ENCODE measurements around the gene ZCWPW1. TPM values are rescaled to one million over a fixed set of nuclear protein-coding genes. Genes with fewer than 3 reads are reported as not detected.

The ZCWPW1 gene
- total and polyA plus RNA-seq, 2 experiments from 2014 or later = 0.59 to 2.7 TPM

DNA sequence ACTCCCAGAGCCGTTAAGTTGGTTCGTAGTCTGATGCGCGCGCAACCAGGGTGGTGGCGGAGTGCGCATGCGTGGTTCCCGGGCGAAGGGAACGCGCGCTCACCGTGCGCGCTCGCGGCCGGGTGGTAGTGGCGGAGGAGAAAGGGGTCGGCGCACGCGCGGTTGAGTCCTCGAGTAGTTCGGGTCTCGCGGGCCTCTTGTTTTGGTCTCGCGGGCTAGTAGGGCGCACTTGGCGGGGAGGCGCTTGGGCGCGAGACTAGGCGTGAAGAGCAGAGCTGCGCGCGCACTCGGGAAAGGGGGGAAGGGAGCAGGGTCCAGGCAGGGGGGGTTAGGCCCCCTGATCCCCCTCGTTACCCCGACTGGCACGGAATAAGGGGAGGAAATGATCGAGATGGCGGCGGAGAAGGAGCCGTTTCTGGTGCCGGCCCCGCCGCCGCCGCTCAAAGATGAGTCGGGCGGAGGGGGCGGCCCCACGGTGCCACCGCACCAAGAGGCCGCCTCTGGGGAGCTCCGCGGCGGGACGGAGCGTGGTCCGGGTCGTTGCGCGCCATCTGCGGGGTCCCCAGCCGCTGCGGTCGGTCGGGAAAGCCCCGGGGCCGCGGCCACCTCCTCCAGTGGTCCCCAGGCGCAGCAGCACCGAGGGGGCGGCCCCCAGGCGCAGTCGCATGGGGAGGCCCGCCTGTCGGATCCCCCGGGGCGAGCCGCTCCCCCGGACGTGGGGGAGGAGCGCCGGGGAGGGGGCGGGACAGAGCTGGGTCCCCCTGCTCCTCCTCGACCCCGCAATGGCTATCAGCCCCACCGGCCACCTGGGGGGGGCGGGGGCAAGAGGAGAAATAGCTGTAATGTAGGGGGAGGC, 1.4 kb upstream of the ZCWPW1 start, which contains the start of gene MEPCE:
Gene MEPCE, plus strand, starts transcription at position 195 of the 856 bp plus-strand sequence. Its CDS starts 188 bp downstream, at position 383.
- peak within 1 kb of the TSS; percentile 99 for H3K27ac Mint-ChIP-seq
- peaks cover 20% of the 10 kb centered on the region for H3K9me3 Mint-ChIP-seq
- peaks cover 36% of the 10 kb centered on the region for H3K27me3 Mint-ChIP-seq (ENCODE audit: insufficient read depth, low read depth, poor library complexity)
- no peak within 1 kb of the TSS for H2AFZ ChIP-seq
- H3K27me3 ChIP-seq (ENCODE audit: insufficient read depth) = peaks cover 9% of the 10 kb centered on the region
- H3K4me2 ChIP-seq = peak within 1 kb of the TSS; percentile 79
- peaks cover 9% of the 10 kb centered on the region; the same call in 1 of the 2 replicates for H3K36me3 ChIP-seq (ENCODE audit: insufficient read depth)
- peaks cover 2% of the 10 kb centered on the region; the same call in 1 of the 2 replicates for H4K20me1 ChIP-seq (replicated peaks; ENCODE audit: insufficient read depth)
- peak; percentile 46 for ATAC-seq
- H3K4me1 Mint-ChIP-seq = peaks cover 43% of the 10 kb centered on the region
- H3F3A ChIP-seq (replicated peaks; ENCODE audit: low read depth) = peaks cover 30% of the 10 kb centered on the region; the same call in 1 of the 2 replicates
- H3K9me2 ChIP-seq (ENCODE audit: insufficient read depth) = 0 out of 2 replicates have a peak, but pooled peaks cover 3% of the 10 kb centered on the region
- H3K4me3 ChIP-seq = peak within 1 kb of the TSS; percentile 67
- DNase-seq (ENCODE audit: low spot score) = peak; percentile 95
- H3K4me3 Mint-ChIP-seq = peak within 1 kb of the TSS; percentile 93
- H3K36me3 Mint-ChIP-seq (ENCODE audit: low read depth) = peaks cover 53% of the 10 kb centered on the region
- H3K4me1 ChIP-seq (ENCODE audit: insufficient read depth) = peaks cover 26% of the 10 kb centered on the region; the same call in 1 of the 2 replicates
- TF ChIP-seq JUNB (IDR thresholded peaks at IDR 0.05; ENCODE audit: unreplicated experiment) (no peak), NANOG (IDR thresholded peaks at IDR 0.05; ENCODE audit: borderline replicate concordance) (no peak), STAT1 (IDR thresholded peaks at IDR 0.05; ENCODE audit: unreplicated experiment) (no peak)
- H3K27ac ChIP-seq (ENCODE audit: low read depth) = peak within 1 kb of the TSS; percentile 99
- H3K79me2 ChIP-seq (replicated peaks; ENCODE audit: insufficient read depth) = peaks cover 38% of the 10 kb centered on the region

DNA sequence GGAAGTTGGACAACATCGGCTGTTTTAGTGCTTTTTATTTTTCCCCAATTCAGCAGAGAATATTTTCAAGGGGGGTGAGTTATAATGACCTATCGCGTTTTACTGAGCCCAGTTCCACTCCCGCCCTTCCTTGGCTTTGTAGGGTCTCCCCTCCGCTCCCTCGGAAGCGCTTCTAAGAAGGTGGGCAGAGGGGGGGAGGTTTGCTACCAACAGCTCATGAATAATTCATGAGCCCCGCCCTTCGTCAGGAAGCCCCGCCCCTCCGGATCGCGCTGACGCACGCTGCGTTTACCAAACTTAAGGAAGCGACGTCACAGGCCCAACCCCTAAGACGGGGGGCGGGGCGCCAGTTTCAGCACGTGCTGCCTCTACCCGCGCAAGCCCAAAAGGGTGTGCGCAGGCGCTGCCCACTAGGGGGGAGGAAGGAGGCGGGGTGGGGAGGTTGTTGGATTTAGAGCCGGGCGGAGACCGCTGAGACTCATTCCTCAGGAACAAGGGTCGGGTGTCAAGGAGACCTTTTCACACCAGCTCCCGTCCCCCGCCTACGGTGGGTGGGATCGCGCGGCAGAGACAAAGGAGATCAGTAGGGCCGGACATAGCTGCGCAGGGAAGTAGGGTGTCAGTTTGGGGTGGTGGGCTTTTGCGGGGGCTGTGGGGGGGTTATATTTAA, 599 bp upstream of the ZCWPW1 start:
- Mint-ChIP-seq H3K4me3 (peak overlapping the region; percentile 92), H3K4me1 (peaks cover 36% of the 10 kb centered on the region), H3K27ac (peak overlapping the region; percentile 99), H3K36me3 (ENCODE audit: low read depth) (peaks cover 45% of the 10 kb centered on the region), H3K9me3 (peaks cover 20% of the 10 kb centered on the region; the same call in 2 of the 3 replicates), H3K27me3 (ENCODE audit: insufficient read depth, low read depth, poor library complexity) (peaks cover 36% of the 10 kb centered on the region)
- Histone ChIP-seq H3K9me2 (ENCODE audit: insufficient read depth) (0 out of 2 replicates have a peak, but pooled peaks cover 3% of the 10 kb centered on the region), H2AFZ (no peak overlapping the region), H3K4me2 (peak overlapping the region; percentile 79), H3K27me3 (ENCODE audit: insufficient read depth) (peaks cover 9% of the 10 kb centered on the region), H3K79me2 (replicated peaks; ENCODE audit: insufficient read depth) (peaks cover 32% of the 10 kb centered on the region), H4K20me1 (replicated peaks; ENCODE audit: insufficient read depth) (no peaks in the 10 kb centered on the region; the same call in 1 of the 2 replicates), H3K27ac (ENCODE audit: low read depth) (peak overlapping the region; percentile 99), H3F3A (replicated peaks; ENCODE audit: low read depth) (peaks cover 23% of the 10 kb centered on the region; the same call in 1 of the 2 replicates), H3K4me3 (peak overlapping the region; percentile 67), H3K36me3 (ENCODE audit: insufficient read depth) (peaks cover 3% of the 10 kb centered on the region; the same call in 1 of the 2 replicates), H3K4me1 (ENCODE audit: insufficient read depth) (peaks cover 21% of the 10 kb centered on the region; the same call in 1 of the 2 replicates)
- peak; percentile 47 for ATAC-seq
- DNase-seq (ENCODE audit: low spot score) = peak; percentile 100
- TF ChIP-seq NANOG (IDR thresholded peaks at IDR 0.05; ENCODE audit: borderline replicate concordance) (no peak), EZH2 (IDR thresholded peaks at IDR 0.05; ENCODE audit: low read depth, unreplicated experiment) (no peak), ZNF331 (CRISPR knock-in tag; IDR thresholded peaks at IDR 0.05; ENCODE audit: low read depth) (no peak), POLR2AphosphoS5 (IDR thresholded peaks at IDR 0.05; ENCODE audit: low read depth) (peak; percentile 86), EZH2phosphoT487 (IDR thresholded peaks at IDR 0.05; ENCODE audit: unreplicated experiment) (no peak), ZNF114 (CRISPR knock-in tag; IDR thresholded peaks at IDR 0.05) (no peak), CREB1 (CRISPR knock-in tag; IDR thresholded peaks at IDR 0.05; ENCODE audit: low read depth) (peak; percentile 93), JUNB (IDR thresholded peaks at IDR 0.05; ENCODE audit: unreplicated experiment) (no peak), ETS1 (IDR thresholded peaks at IDR 0.05) (peak; percentile 17; the same call in 1 of the 2 replicates)
- TF ChIP-seq, protein P1, sequence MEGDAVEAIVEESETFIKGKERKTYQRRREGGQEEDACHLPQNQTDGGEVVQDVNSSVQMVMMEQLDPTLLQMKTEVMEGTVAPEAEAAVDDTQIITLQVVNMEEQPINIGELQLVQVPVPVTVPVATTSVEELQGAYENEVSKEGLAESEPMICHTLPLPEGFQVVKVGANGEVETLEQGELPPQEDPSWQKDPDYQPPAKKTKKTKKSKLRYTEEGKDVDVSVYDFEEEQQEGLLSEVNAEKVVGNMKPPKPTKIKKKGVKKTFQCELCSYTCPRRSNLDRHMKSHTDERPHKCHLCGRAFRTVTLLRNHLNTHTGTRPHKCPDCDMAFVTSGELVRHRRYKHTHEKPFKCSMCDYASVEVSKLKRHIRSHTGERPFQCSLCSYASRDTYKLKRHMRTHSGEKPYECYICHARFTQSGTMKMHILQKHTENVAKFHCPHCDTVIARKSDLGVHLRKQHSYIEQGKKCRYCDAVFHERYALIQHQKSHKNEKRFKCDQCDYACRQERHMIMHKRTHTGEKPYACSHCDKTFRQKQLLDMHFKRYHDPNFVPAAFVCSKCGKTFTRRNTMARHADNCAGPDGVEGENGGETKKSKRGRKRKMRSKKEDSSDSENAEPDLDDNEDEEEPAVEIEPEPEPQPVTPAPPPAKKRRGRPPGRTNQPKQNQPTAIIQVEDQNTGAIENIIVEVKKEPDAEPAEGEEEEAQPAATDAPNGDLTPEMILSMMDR (conservative IDR thresholded peaks at IDR 0.05; ENCODE audit: low read depth in 2 of 2) = no peak
- TF ChIP-seq, protein P2, sequence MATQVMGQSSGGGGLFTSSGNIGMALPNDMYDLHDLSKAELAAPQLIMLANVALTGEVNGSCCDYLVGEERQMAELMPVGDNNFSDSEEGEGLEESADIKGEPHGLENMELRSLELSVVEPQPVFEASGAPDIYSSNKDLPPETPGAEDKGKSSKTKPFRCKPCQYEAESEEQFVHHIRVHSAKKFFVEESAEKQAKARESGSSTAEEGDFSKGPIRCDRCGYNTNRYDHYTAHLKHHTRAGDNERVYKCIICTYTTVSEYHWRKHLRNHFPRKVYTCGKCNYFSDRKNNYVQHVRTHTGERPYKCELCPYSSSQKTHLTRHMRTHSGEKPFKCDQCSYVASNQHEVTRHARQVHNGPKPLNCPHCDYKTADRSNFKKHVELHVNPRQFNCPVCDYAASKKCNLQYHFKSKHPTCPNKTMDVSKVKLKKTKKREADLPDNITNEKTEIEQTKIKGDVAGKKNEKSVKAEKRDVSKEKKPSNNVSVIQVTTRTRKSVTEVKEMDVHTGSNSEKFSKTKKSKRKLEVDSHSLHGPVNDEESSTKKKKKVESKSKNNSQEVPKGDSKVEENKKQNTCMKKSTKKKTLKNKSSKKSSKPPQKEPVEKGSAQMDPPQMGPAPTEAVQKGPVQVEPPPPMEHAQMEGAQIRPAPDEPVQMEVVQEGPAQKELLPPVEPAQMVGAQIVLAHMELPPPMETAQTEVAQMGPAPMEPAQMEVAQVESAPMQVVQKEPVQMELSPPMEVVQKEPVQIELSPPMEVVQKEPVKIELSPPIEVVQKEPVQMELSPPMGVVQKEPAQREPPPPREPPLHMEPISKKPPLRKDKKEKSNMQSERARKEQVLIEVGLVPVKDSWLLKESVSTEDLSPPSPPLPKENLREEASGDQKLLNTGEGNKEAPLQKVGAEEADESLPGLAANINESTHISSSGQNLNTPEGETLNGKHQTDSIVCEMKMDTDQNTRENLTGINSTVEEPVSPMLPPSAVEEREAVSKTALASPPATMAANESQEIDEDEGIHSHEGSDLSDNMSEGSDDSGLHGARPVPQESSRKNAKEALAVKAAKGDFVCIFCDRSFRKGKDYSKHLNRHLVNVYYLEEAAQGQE (IDR thresholded peaks at IDR 0.05; ENCODE audit: unreplicated experiment) = no peak

All from GM23338 (cell line).